Esophagus squamous epithelium (tissue), 5 donors: Measurements from ENCODE around the gene PDZD8. TPM values are rescaled to one million over a fixed set of nuclear protein-coding genes. Genes with fewer than 3 reads are reported as not detected.
"Not testable (repeated sequence)": the region's sequence is repeated elsewhere in the genome, so short reads cannot be mapped to it uniquely, and the experiment has no call there.

Experiments used
- DNase-seq: peaks from one replicate; lab custom pipeline; 2025; lab: John Stamatoyannopoulos, UW
- H3K27ac ChIP-seq, 4 donors: fragments of 200-600 bp; sonication (generic); one replicate each; pipeline ENCODE4 v1.5.1; 2016 to 2019; ENCODE audit warnings: mild to moderate bottlenecking in 1 of 4
- H3K27me3 ChIP-seq, 4 donors: fragments of 200-600 bp; sonication (generic); 1 replicate in 3 of 4; 2 replicates in 1 of 4; pipeline versions ENCODE4 v1.5.1 to v1.6.0; 2017 to 2021; ENCODE audit warnings: antibody characterized with exemption in 1 of 4
- H3K36me3 ChIP-seq, 3 donors: fragments of 200-600 bp; sonication (generic); one replicate each; pipeline ENCODE4 v1.5.1; 2016 to 2019
- H3K4me1 ChIP-seq, 3 donors: fragments of 200-600 bp; sonication (generic); one replicate each; pipeline ENCODE4 v1.5.1; 2017 to 2019
- H3K4me3 ChIP-seq, 4 donors: fragments of 200-600 bp; sonication (generic); 1 replicate in 3 of 4; 2 replicates in 1 of 4; pipeline ENCODE4 v1.5.1; 2016 to 2019; ENCODE audit warnings: mild to moderate bottlenecking in 2 of 4, moderate library complexity in 1 of 4
- H3K9me3 ChIP-seq, 3 donors: fragments of 200-600 bp; sonication (generic); one replicate each; pipeline ENCODE4 v1.5.1; 2016 to 2019
- CTCF ChIP-seq, 6 experiments: fragments of 450-650 bp in 4 of 6; fragments of 200-600 bp in 2 of 6; sonication (generic) in 2 of 6; IDR thresholded peaks; one replicate each; pipeline ENCODE4 v1.5.1; 2016 to 2019; ENCODE audit warnings: antibody characterized with exemption in 6 of 6, mild to moderate bottlenecking in 4 of 6, moderate library complexity in 4 of 6
- POLR2A ChIP-seq, 4 donors: fragments of 450-650 bp; IDR thresholded peaks; one replicate each; pipeline ENCODE4 v1.6.1; 2017; ENCODE audit warnings: antibody characterized with exemption in 4 of 4, mild to moderate bottlenecking in 4 of 4, moderate library complexity in 3 of 4
- WGBS, 2 donors: methylation state at CpG; one replicate each; pipeline ENCODE4 v1.1.5; 2018; 5-methylcytosine and 5-hydroxymethylcytosine counted together
- intact Hi-C: fragments of 100-400 bp; cut with DNase I; formaldehyde crosslinking; loops from one replicate; pipeline ENCODE4 v1.15.0; 2022
- total RNA-seq, 4 donors: library from RNA; depleted of rRNA; stranded (reverse); fragments of >200 nt; gene quantifications; one replicate each; pipeline ENCODE4 v1.1.0, GENCODE V29; 2016
- donor health status: DM: yes; HTN: yes; CAD: no.

Gene PDZD8
- total RNA-seq, 4 donors from 2014 or later = 28.1 to 39.2 (median 32.9) TPM

DNA sequence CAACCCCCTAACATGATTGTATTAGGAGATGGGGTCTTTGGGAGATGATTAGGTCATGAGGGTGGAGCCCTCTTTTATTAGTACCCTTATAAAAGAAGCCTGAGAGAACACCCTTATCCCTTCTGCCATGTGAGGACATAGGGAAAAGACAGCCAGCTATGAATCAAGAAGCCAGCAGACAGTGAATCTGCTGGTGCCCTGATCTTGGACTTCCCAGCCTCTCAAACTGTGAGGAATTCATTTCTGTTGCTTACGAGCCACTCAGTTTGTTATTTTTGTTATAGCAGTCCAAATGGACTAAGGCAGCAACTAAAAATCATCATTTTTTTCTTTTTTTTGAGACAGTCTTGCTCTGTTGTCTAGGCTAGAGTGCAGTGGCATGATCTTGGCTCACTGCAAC is 74.6 kb downstream of the PDZD8 start:
- WGBS, 2 donors = 92 to 100% methylated on average over 1 of the region's 1 CpG
- Histone ChIP-seq H3K27ac (no peak overlapping the region), H3K9me3 (no peaks in the 10 kb centered on the region), H3K4me3 (no peak overlapping the region), H3K36me3 (peaks cover 0 to 7% (median 0%) of the 10 kb centered on the region in 3 donors), H3K27me3 (no peaks in the 10 kb centered on the region), H3K4me1 (no peaks in the 10 kb centered on the region)
- intact Hi-C loops = no loop called here
- no peak for TF ChIP-seq CTCF (IDR thresholded peaks at IDR 0.05)
- no peak for TF ChIP-seq POLR2A (IDR thresholded peaks at IDR 0.05)
- no peak for DNase-seq

- no peak overlapping the region for H3K4me3 ChIP-seq
- DNase-seq = no peak
- H3K27me3 ChIP-seq = no peaks in the 10 kb centered on the region
- H3K27ac ChIP-seq = no peak overlapping the region
- no peaks in the 10 kb centered on the region for H3K9me3 ChIP-seq
- intact Hi-C loops = no loop called here
- H3K36me3 ChIP-seq = peaks cover 0 to 7% (median 0%) of the 10 kb centered on the region in 3 donors
- no peaks in the 10 kb centered on the region for H3K4me1 ChIP-seq
- no peak for TF ChIP-seq POLR2A (IDR thresholded peaks at IDR 0.05)
Observed at GRCh38 chr10:117299435-117299834, 75.8 kb downstream of the PDZD8 start.

DNA sequence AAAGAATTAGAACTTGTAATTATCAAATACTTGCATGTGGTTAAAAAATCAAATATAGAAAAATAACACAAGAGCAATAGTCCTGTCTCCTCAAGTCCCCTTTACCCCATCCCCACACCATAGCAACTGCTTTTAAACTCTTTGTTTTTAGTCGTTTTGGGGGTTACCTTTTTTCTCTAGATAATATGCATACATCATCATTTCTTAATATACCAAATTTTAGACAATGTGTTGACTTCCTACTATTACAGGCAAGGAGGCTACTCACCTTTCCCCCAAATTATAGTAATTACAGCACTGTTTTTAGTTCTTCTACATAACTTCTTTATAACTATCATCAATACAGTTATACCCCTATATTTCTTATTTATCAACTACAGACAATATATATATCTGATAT is 77.0 kb downstream of the PDZD8 start:
- H3K27ac ChIP-seq = no peak overlapping the region
- intact Hi-C loops = no loop called here
- no peaks in the 10 kb centered on the region for H3K9me3 ChIP-seq
- no peaks in the 10 kb centered on the region for H3K4me1 ChIP-seq
- 87% methylated on average over 1 of the region's 1 CpG for WGBS, 2 donors
- H3K27me3 ChIP-seq = no peaks in the 10 kb centered on the region
- no peak overlapping the region for H3K4me3 ChIP-seq
- TF ChIP-seq POLR2A (IDR thresholded peaks at IDR 0.05) (no peak), CTCF (IDR thresholded peaks at IDR 0.05) (no peak)
- DNase-seq = no peak
- peaks cover 0 to under 1% (median 0%) of the 10 kb centered on the region in 3 donors for H3K36me3 ChIP-seq

GRCh38 chr10:117294735-117295134 is 80.5 kb downstream of the PDZD8 start:
- Histone ChIP-seq H3K4me3 (no peak overlapping the region), H3K36me3 (peaks cover 0 to 10% (median 0%) of the 10 kb centered on the region in 3 donors), H3K27ac (no peak overlapping the region), H3K4me1 (peaks cover 0 to 3% (median 0%) of the 10 kb centered on the region in 3 donors), H3K27me3 (no peaks in the 10 kb centered on the region), H3K9me3 (no peaks in the 10 kb centered on the region)
- no peak for DNase-seq
- TF ChIP-seq POLR2A (IDR thresholded peaks at IDR 0.05) = no peak
- intact Hi-C loops = no loop called here
- 90 to 94% methylated on average over 2 of the region's 2 CpGs for WGBS, 2 donors

DNA sequence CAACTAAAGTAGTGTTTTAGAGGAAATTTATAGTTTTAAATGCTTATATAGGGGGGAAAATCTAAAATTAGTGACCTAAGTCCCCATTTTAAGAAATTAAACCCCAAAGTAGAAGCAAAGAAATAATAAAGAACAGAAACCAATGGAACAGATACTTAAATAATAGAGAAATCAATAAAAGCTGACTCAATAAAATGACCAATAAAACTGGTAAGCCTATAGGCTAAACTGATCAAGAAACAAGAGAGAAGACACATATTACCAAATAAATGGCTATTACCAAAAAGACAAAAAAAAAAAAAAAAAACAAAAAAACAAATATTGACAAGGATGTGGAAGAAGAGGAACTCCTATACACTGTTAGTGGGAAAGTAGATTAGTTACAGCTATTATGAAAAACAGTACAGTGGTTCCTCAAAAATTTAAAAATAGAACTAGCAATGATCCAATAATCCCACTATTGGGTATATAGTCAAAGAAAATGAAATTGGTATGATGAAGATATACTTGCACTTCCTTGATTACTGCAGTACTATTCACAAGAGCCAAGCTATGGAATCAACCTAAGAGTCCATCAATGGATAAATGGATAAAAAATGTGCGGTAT is 81.1 kb downstream of the PDZD8 start:
- WGBS, 2 donors = 83 to 96% methylated on average over 1 of the region's 1 CpG

DNA sequence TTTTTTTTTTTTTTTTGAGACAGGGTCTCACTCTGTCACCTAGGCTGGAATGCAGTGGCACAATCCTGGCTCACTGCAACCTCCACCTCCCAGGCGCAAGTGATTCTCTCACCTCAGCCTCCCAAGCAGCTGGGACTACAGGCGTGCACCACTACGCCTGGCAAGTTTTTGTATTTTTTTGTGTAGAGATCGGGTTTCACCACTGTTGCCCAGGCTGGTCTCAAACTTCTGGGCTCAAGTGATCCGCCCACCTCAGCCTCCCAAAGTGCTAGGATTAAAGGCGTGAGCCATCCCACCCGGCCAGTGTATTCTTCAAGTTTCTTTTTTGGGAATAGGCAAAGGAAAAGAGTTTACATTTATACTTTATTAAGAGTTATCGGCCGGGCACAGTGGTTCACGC is 84.4 kb downstream of the PDZD8 start:
- H3K27me3 ChIP-seq, H3K4me1 ChIP-seq, H3K4me3 ChIP-seq, H3K9me3 ChIP-seq, DNase-seq, H3K27ac ChIP-seq, intact Hi-C loops: not testable (repeated sequence)
- WGBS, 2 donors = 93 to 95% methylated on average over 7 to 9 of the region's 10 CpGs
- peaks cover 0 to 38% (median 0%) of the 10 kb centered on the region in 3 donors for H3K36me3 ChIP-seq

More for the DNA sequence above, 81.1 kb downstream of the PDZD8 start:
- Histone ChIP-seq H3K27ac (no peak overlapping the region), H3K9me3 (no peaks in the 10 kb centered on the region), H3K27me3 (no peaks in the 10 kb centered on the region), H3K36me3 (peaks cover 0 to 16% (median 0%) of the 10 kb centered on the region in 3 donors), H3K4me3 (no peak overlapping the region), H3K4me1 (peaks cover 0 to 3% (median 0%) of the 10 kb centered on the region in 3 donors)
- intact Hi-C loops = no loop called here
- DNase-seq = no peak
- TF ChIP-seq CTCF (IDR thresholded peaks at IDR 0.05) = no peak
- no peak for TF ChIP-seq POLR2A (IDR thresholded peaks at IDR 0.05)
